Sigmoid colon (tissue), 4 donors: Measurements from ENCODE around the gene TCF7.

Experiments used
- POLR2A ChIP-seq, 2 donors: fragments of 450-650 bp; IDR thresholded peaks; one replicate each; pipeline ENCODE4 v1.6.1; 2016; ENCODE audit warnings: antibody characterized with exemption in 2 of 2, mild to moderate bottlenecking in 2 of 2, moderate library complexity in 2 of 2
- POLR2AphosphoS5 ChIP-seq, 4 donors: sonication (generic); formaldehyde crosslinking; IDR thresholded peaks; one replicate each; pipeline ENCODE4 v1.6.1; 2017; ENCODE audit warnings: antibody characterized with exemption in 4 of 4
- TF ChIP-seq, protein P1 (sequence below), 4 experiments: fragments of 450-650 bp in 3 of 4; fragments of 200-600 bp in 1 of 4; IDR thresholded peaks; one replicate each; pipeline ENCODE4 v1.5.1; 2016 to 2019; ENCODE audit warnings: antibody characterized with exemption in 4 of 4, mild to moderate bottlenecking in 3 of 4, moderate library complexity in 2 of 4

DNA sequence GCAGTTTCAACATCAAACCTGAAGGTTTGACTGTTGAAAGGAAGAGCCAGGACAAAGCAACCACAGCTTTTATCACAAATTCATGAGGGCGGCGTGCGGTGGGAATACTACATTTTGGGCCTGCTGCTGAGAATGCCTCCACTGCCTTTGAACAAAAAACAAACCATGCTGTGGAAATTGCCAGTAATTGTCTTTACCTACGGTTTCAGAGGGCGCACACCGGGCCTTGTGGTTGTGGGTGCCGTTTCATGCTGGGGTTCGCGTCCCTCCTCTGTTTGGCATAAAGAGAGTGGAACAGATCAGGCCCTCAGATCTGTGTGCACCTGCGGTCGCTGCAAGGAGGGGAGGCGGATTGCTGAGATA, 27.6 kb upstream of the TCF7 start:
- TF ChIP-seq, protein P1, sequence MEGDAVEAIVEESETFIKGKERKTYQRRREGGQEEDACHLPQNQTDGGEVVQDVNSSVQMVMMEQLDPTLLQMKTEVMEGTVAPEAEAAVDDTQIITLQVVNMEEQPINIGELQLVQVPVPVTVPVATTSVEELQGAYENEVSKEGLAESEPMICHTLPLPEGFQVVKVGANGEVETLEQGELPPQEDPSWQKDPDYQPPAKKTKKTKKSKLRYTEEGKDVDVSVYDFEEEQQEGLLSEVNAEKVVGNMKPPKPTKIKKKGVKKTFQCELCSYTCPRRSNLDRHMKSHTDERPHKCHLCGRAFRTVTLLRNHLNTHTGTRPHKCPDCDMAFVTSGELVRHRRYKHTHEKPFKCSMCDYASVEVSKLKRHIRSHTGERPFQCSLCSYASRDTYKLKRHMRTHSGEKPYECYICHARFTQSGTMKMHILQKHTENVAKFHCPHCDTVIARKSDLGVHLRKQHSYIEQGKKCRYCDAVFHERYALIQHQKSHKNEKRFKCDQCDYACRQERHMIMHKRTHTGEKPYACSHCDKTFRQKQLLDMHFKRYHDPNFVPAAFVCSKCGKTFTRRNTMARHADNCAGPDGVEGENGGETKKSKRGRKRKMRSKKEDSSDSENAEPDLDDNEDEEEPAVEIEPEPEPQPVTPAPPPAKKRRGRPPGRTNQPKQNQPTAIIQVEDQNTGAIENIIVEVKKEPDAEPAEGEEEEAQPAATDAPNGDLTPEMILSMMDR (IDR thresholded peaks at IDR 0.05) = no peak
- no peak for TF ChIP-seq POLR2A (IDR thresholded peaks at IDR 0.05)
- TF ChIP-seq POLR2AphosphoS5 (IDR thresholded peaks at IDR 0.05) = no peak
